ENCODE results near the gene ATXN7L3B. TPM values are rescaled to one million over a fixed set of nuclear protein-coding genes. Genes with fewer than 3 reads are reported as not detected.

ATXN7L3B gene
- total and polyA plus RNA-seq, 2 of the 4 experiments (the other 2 are of a cell fraction), result 12.9 to 21.7 TPM

DNA sequence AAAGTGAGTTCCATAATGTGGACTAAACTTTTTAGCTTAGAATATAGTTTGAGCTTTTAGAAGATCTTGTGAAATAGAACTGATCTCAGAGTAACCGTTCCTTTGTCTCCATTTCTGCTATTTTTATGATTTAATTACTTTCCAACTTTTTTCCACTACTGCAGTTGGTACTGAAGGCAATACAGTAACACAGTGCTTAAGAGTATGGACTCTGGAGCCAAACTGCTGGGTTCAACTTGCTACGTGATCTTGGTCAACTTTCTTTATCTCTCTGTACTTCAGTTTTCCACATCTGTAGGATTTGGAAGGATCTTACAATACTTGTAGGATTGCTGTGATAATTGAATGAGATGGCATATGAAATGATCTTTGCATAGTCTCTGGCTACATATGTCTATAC lies 40.9 kb downstream of the ATXN7L3B start:
- Histone ChIP-seq H2AK9ac (replicated peaks; ENCODE audit: low read depth, low read length, poor library complexity) (no peak overlapping the region), H3K4me2 (ENCODE audit: low read depth, low read length) (no peak overlapping the region), H4K20me1 (ENCODE audit: insufficient read depth, low read length) (no peaks in the 10 kb centered on the region), H3K4me1 (ENCODE audit: control insufficient read depth, insufficient read depth, low read length) (no peaks in the 10 kb centered on the region), H3K27me3 (ENCODE audit: control insufficient read depth, insufficient read depth, low read length) (no peaks in the 10 kb centered on the region), H3K9me3 (ENCODE audit: control insufficient read depth, insufficient read depth, low read length) (no peaks in the 10 kb centered on the region), H4K5ac (ENCODE audit: low read depth, low read length) (no peak overlapping the region), H3K56ac (ENCODE audit: extremely low read depth, insufficient read depth, low read length) (no peak overlapping the region), H3K9ac (ENCODE audit: low read depth, low read length) (no peak overlapping the region), H3K27ac (ENCODE audit: insufficient read depth, low read length) (no peak overlapping the region), H3K18ac (ENCODE audit: low read depth, low read length) (no peak overlapping the region), H3K36me3 (ENCODE audit: control insufficient read depth, insufficient read depth, low read length) (no peaks in the 10 kb centered on the region), H2BK20ac (ENCODE audit: low read depth, low read length) (no peak overlapping the region), H3K9me1 (ENCODE audit: insufficient read depth, low read length) (no peaks in the 10 kb centered on the region), H2AK5ac (ENCODE audit: low read depth, low read length) (no peak overlapping the region), H2AFZ (replicated peaks; ENCODE audit: low read length, poor library complexity) (no peak overlapping the region), H2BK120ac (ENCODE audit: low read depth, low read length) (no peak overlapping the region), H3K23ac (ENCODE audit: low read depth, low read length) (no peak overlapping the region), H2BK5ac (ENCODE audit: low read depth, low read length, poor library complexity, severe bottlenecking) (no peak overlapping the region), H3K4ac (ENCODE audit: low read depth, low read length) (no peak overlapping the region), H3K79me1 (ENCODE audit: low read depth in 1 of 2, low read length in 2 of 2) (no peaks in the 10 kb centered on the region), H4K91ac (ENCODE audit: insufficient read depth, low read depth, low read length) (no peak overlapping the region), H3K4me3 (ENCODE audit: insufficient read depth, low read depth, low read length) (no peak overlapping the region), H2BK15ac (ENCODE audit: low read depth, low read length) (no peak overlapping the region), H3K14ac (replicated peaks; ENCODE audit: low read depth, low read length) (no peak overlapping the region), H4K8ac (ENCODE audit: low read depth in 2 of 2, low read length in 2 of 2) (no peak overlapping the region)
- ChIA-PET CTCF (interaction anchor here (0.6 kb wide), 1 partner anchor 578 kb away, joined by 3 read pairs; no protein-coding TSS in a partner anchor), POLR2A (ENCODE audit: unreplicated experiment) (no interaction called here)
- no CpG with 5 or more reads among the region's 2 CpGs for WGBS, 2 experiments (ENCODE audit: extremely low coverage in 2 of 2, insufficient read length in 1 of 2)
- TF ChIP-seq RFX5 (IDR thresholded peaks at IDR 0.05; ENCODE audit: low read depth, low read length) (no peak), RCOR1 (IDR thresholded peaks at IDR 0.05; ENCODE audit: insufficient replicate concordance, low read length) (no peak), CEBPB (IDR thresholded peaks at IDR 0.05; ENCODE audit: low read depth, low read length) (no peak), MAZ (IDR thresholded peaks at IDR 0.05; ENCODE audit: borderline replicate concordance, low read depth, low read length) (no peak), NFE2L2 (IDR thresholded peaks at IDR 0.05; ENCODE audit: low read depth, low read length) (no peak), RAD21 (IDR thresholded peaks at IDR 0.05; ENCODE audit: low read length) (no peak), CHD1 (IDR thresholded peaks at IDR 0.05; ENCODE audit: low read depth, low read length) (no peak), MAFK (IDR thresholded peaks at IDR 0.05; ENCODE audit: low read depth, low read length) (no peak), FOS (IDR thresholded peaks at IDR 0.05; ENCODE audit: low read depth, low read length) (no peak)
- TF ChIP-seq, protein P1, sequence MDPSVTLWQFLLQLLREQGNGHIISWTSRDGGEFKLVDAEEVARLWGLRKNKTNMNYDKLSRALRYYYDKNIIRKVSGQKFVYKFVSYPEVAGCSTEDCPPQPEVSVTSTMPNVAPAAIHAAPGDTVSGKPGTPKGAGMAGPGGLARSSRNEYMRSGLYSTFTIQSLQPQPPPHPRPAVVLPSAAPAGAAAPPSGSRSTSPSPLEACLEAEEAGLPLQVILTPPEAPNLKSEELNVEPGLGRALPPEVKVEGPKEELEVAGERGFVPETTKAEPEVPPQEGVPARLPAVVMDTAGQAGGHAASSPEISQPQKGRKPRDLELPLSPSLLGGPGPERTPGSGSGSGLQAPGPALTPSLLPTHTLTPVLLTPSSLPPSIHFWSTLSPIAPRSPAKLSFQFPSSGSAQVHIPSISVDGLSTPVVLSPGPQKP (IDR thresholded peaks at IDR 0.05; ENCODE audit: borderline replicate concordance, low read depth, low read length), result no peak
- TF ChIP-seq, protein P2, sequence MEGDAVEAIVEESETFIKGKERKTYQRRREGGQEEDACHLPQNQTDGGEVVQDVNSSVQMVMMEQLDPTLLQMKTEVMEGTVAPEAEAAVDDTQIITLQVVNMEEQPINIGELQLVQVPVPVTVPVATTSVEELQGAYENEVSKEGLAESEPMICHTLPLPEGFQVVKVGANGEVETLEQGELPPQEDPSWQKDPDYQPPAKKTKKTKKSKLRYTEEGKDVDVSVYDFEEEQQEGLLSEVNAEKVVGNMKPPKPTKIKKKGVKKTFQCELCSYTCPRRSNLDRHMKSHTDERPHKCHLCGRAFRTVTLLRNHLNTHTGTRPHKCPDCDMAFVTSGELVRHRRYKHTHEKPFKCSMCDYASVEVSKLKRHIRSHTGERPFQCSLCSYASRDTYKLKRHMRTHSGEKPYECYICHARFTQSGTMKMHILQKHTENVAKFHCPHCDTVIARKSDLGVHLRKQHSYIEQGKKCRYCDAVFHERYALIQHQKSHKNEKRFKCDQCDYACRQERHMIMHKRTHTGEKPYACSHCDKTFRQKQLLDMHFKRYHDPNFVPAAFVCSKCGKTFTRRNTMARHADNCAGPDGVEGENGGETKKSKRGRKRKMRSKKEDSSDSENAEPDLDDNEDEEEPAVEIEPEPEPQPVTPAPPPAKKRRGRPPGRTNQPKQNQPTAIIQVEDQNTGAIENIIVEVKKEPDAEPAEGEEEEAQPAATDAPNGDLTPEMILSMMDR (conservative IDR thresholded peaks at IDR 0.05; ENCODE audit: low read depth, low read length), result no peak
- TF ChIP-seq, protein P3, sequence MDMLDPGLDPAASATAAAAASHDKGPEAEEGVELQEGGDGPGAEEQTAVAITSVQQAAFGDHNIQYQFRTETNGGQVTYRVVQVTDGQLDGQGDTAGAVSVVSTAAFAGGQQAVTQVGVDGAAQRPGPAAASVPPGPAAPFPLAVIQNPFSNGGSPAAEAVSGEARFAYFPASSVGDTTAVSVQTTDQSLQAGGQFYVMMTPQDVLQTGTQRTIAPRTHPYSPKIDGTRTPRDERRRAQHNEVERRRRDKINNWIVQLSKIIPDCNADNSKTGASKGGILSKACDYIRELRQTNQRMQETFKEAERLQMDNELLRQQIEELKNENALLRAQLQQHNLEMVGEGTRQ (IDR thresholded peaks at IDR 0.05; ENCODE audit: low read depth, low read length), result no peak
- intact Hi-C loops (cut with micrococcal nuclease) (no loop called here), dilution Hi-C loops (cut with HindIII; ENCODE audit: low sequenced_read_pairs, unreplicated experiment) (no loop called here), in situ Hi-C loops (cut with MboI; ENCODE audit: low sequenced_read_pairs) (no loop called here)
- no peak for ATAC-seq (ENCODE audit: low read depth)
- BruUV-seq (replicated peaks), result no TSS peak
- DNase-seq, result no peak
